ENCODE data around the gene GPA33. TPM values are rescaled to one million over a fixed set of nuclear protein-coding genes. Genes with fewer than 3 reads are reported as not detected.

GPA33 gene
- total RNA-seq, 1 donor from 2014 or later, result 0.91 TPM

DNA sequence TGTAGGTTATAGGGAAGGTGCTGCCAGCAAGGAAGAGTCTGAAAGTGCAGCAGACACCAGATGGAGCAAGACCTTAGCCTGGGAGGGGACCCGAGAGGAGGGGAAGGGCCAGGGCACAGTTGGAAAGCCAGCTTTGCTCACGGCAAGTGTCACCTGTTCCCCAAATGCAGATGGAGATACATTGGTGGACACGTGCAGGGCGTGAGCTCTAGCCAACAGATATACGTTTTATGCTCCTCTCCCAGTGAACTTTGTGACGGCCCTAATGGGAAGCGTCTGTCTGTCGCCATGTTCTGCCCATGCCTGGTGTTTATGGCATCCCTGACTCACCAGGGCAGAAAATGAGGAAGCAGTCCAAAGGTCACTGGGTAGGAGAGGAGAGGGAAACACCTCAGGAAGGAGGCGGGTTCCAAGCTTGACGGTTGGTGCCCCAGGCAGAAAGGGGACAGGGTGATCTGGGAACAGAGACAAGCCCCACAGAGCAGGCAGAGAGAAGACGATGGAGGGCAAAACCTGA lies 7.6 kb downstream of the GPA33 start:
- Histone ChIP-seq H3K4me1 (peaks cover 39% of the 10 kb centered on the region), H3K27me3 (ENCODE audit: low read depth) (peaks cover 23% of the 10 kb centered on the region), H3K27ac (replicated peaks) (peak overlapping the region; percentile 32), H3K4me3 (no peak overlapping the region), H3K9me3 (replicated peaks) (no peaks in the 10 kb centered on the region), H3K36me3 (no peaks in the 10 kb centered on the region)
- TF ChIP-seq, protein P1, sequence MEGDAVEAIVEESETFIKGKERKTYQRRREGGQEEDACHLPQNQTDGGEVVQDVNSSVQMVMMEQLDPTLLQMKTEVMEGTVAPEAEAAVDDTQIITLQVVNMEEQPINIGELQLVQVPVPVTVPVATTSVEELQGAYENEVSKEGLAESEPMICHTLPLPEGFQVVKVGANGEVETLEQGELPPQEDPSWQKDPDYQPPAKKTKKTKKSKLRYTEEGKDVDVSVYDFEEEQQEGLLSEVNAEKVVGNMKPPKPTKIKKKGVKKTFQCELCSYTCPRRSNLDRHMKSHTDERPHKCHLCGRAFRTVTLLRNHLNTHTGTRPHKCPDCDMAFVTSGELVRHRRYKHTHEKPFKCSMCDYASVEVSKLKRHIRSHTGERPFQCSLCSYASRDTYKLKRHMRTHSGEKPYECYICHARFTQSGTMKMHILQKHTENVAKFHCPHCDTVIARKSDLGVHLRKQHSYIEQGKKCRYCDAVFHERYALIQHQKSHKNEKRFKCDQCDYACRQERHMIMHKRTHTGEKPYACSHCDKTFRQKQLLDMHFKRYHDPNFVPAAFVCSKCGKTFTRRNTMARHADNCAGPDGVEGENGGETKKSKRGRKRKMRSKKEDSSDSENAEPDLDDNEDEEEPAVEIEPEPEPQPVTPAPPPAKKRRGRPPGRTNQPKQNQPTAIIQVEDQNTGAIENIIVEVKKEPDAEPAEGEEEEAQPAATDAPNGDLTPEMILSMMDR (IDR thresholded peaks at IDR 0.05; ENCODE audit: borderline replicate concordance), result no peak
- no peak for DNase-seq
- intact Hi-C loops (cut with micrococcal nuclease), result no loop called here

DNA sequence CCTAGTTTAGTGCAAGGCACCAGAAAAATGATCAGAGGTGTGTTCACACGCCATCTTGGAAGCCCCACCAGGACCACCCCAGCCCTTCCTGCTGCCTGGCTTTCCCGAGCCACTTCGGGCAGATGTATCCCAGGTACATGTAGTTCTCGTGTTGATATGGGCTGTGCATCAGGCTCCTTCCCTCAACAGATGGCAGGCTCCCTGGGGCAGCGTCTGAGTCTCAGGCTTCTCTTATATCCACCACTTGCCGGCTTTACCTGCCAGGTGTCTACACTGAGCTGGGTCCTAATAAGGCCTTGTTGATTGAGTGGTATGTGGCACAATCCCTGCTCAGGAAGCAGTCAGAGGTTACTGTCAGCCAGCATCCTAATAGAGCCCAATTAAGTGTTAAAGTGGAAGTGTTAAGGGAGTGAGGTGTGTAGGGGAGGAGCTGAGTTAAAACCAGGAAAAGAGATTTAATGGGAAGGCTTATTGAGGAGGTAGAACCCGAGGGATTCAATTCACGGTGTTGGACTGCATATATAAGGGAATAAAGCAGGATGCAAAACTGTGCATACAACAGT lies 8.5 kb downstream of the GPA33 start:
- intact Hi-C loops (cut with micrococcal nuclease), result no loop called here
- H3K36me3 ChIP-seq, result no peaks in the 10 kb centered on the region
- no peak overlapping the region for H3K27ac ChIP-seq (replicated peaks)
- TF ChIP-seq, protein P1 (IDR thresholded peaks at IDR 0.05; ENCODE audit: borderline replicate concordance), result no peak
- no peaks in the 10 kb centered on the region for H3K9me3 ChIP-seq (replicated peaks)
- peaks cover 44% of the 10 kb centered on the region for H3K4me1 ChIP-seq
- DNase-seq, result no peak
- peaks cover 23% of the 10 kb centered on the region for H3K27me3 ChIP-seq (ENCODE audit: low read depth)
- no peak overlapping the region for H3K4me3 ChIP-seq

DNA sequence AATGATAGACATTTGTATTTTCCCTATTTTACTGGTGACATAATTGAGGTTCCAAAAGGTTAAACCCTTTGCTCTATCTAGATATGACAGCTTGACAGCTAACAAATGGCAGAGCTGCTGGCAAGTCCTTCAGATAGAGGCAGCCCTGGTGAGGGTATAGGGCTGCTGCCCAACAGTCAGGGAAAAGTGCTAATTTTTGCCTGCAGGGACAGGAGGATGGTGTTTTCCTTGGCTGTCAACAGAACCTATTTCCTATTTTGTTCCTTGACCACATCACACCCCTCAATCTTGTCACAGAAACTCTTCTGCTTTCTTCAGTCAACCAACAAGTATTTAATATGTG lies 12.3 kb downstream of the GPA33 start:
- no peak for DNase-seq
- Histone ChIP-seq H3K36me3 (no peaks in the 10 kb centered on the region), H3K9me3 (replicated peaks) (no peaks in the 10 kb centered on the region), H3K4me3 (no peak overlapping the region), H3K4me1 (peaks cover 18% of the 10 kb centered on the region), H3K27me3 (ENCODE audit: low read depth) (peaks cover 19% of the 10 kb centered on the region), H3K27ac (replicated peaks) (no peak overlapping the region)
- TF ChIP-seq, protein P1 (IDR thresholded peaks at IDR 0.05; ENCODE audit: borderline replicate concordance), result no peak
- intact Hi-C loops (cut with micrococcal nuclease), result no loop called here

DNA sequence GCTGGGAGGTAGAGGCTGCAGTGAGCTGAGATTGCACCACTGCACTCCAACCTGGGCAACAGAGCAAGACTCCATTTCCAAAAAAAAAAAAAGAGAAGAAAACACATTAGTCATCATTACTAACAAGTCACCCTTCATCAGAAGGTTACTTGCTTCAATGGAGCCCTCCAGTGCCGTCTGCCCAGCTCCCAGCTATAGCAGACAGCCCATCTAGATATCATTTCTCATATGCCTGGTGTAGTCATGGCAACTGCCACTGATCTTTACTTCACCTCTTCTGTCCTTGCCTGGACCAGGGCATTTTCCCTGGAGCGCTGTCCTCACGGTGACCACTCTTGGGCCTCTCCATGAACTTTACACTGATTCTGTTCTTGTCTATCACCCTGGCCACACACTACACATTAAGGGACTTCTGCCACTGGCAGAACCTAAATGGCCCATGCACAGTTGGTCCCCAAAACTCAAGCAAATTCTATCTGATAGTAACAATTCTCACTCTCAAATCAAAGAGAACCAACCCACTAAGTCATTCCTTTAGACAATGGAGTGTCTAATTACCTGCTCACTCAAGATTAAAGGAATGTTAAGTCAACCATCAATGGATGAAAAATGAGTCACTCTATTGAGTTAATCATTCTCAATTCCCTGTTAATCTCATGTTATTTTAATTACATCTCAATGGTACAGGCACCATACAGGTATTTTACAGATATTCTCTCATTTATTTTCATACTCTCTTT lies 12.9 kb downstream of the GPA33 start:
- no peaks in the 10 kb centered on the region for H3K36me3 ChIP-seq
- peaks cover 12% of the 10 kb centered on the region for H3K4me1 ChIP-seq
- intact Hi-C loops (cut with micrococcal nuclease), result no loop called here
- H3K27me3 ChIP-seq (ENCODE audit: low read depth), result peaks cover 19% of the 10 kb centered on the region
- no peak overlapping the region for H3K4me3 ChIP-seq
- H3K9me3 ChIP-seq (replicated peaks), result no peaks in the 10 kb centered on the region
- TF ChIP-seq, protein P1 (IDR thresholded peaks at IDR 0.05; ENCODE audit: borderline replicate concordance), result no peak
- DNase-seq, result no peak
- H3K27ac ChIP-seq (replicated peaks), result no peak overlapping the region

DNA sequence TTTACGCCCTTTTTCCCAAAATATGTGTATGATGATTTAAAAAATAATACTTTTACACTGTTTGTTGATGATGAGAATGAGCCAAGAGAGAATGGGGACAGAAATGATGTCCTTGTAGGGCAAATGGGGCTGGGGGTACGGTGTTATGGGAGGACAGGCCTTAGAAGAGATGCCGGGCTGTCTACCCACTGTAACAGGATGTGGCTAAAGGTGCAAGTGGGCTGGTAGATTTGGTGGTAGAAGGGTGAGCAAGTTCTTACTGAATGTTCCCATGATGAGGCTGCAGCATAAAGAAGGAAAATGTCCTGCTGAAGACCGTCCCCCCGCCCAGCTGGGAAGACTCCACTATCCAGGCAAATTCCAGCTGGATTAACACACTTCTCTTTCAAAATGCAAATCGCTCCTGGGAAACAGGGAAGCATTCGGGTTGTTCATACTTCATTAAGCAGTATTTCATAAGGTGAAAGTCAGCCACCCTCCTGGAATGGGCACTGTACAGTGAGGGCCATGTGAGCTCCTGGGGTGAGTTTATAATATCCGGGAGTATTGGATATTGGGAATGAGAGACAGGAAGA lies 14.0 kb downstream of the GPA33 start:
- H3K36me3 ChIP-seq, result no peaks in the 10 kb centered on the region
- H3K4me3 ChIP-seq, result no peak overlapping the region
- DNase-seq, result no peak
- H3K27ac ChIP-seq (replicated peaks), result no peak overlapping the region
- peaks cover 11% of the 10 kb centered on the region for H3K27me3 ChIP-seq (ENCODE audit: low read depth)
- H3K4me1 ChIP-seq, result peaks cover 12% of the 10 kb centered on the region
- TF ChIP-seq, protein P1 (IDR thresholded peaks at IDR 0.05; ENCODE audit: borderline replicate concordance), result no peak
- intact Hi-C loops (cut with micrococcal nuclease), result no loop called here
- H3K9me3 ChIP-seq (replicated peaks), result no peaks in the 10 kb centered on the region

Data from left ventricle myocardium inferior (tissue), 1 donor.